NCI-H2107 (cell line): ENCODE measurements around the gene CCDC192.

Experiments used
- DNase-seq: peaks from one replicate; lab custom pipeline; 2025; lab: John Stamatoyannopoulos, UW

The CCDC192 gene

GRCh38 chr5:127923804-127924570 is 220.8 kb downstream of the CCDC192 start:
- DNase-seq = no peak

GRCh38 chr5:127924606-127925005 is 221.4 kb downstream of the CCDC192 start:
- no peak for DNase-seq

- DNase-seq = no peak
Observed at GRCh38 chr5:127925916-127926315, 222.7 kb downstream of the CCDC192 start.

GRCh38 chr5:127926974-127927373 is 223.8 kb downstream of the CCDC192 start:
- no peak for DNase-seq

GRCh38 chr5:127928053-127928452 is 224.9 kb downstream of the CCDC192 start:
- DNase-seq = no peak

- DNase-seq = no peak
Observed at GRCh38 chr5:127930311-127930710, 227.1 kb downstream of the CCDC192 start.

GRCh38 chr5:127931396-127931795 is 228.2 kb downstream of the CCDC192 start:
- DNase-seq = no peak

GRCh38 chr5:127933348-127933747 is 230.2 kb downstream of the CCDC192 start:
- DNase-seq = no peak

GRCh38 chr5:127934791-127935256 is 231.6 kb downstream of the CCDC192 start:
- DNase-seq = no peak

- no peak for DNase-seq
Observed at GRCh38 chr5:127935398-127935797, 232.2 kb downstream of the CCDC192 start.

GRCh38 chr5:127936439-127936972 is 233.3 kb downstream of the CCDC192 start:
- no peak for DNase-seq

GRCh38 chr5:127938746-127939145 is 235.6 kb downstream of the CCDC192 start:
- DNase-seq = no peak

GRCh38 chr5:127940854-127941253 is 237.7 kb downstream of the CCDC192 start:
- no peak for DNase-seq

GRCh38 chr5:127941646-127942045 is 238.5 kb downstream of the CCDC192 start:
- no peak for DNase-seq

- no peak for DNase-seq
Observed at GRCh38 chr5:127942246-127943060, 239.3 kb downstream of the CCDC192 start.

- no peak for DNase-seq
Observed at GRCh38 chr5:127943061-127943371, 239.8 kb downstream of the CCDC192 start.

GRCh38 chr5:127944125-127944524 is 240.9 kb downstream of the CCDC192 start:
- DNase-seq = no peak

GRCh38 chr5:127947941-127948340 is 244.8 kb downstream of the CCDC192 start:
- no peak for DNase-seq

GRCh38 chr5:127950707-127951391 is 247.7 kb downstream of the CCDC192 start:
- DNase-seq = no peak

GRCh38 chr5:127951791-127952190 is 248.6 kb downstream of the CCDC192 start:
- no peak for DNase-seq

GRCh38 chr5:127957183-127957582 is 254.0 kb downstream of the CCDC192 start:
- DNase-seq = no peak

- DNase-seq = no peak
Observed at GRCh38 chr5:127957701-127958239, 254.6 kb downstream of the CCDC192 start.
